Measurements from ENCODE around the gene ZMIZ1.
A peak's percentile ranks its signal among the peaks of the same experiment; 100 is the strongest.

Gene ZMIZ1

DNA sequence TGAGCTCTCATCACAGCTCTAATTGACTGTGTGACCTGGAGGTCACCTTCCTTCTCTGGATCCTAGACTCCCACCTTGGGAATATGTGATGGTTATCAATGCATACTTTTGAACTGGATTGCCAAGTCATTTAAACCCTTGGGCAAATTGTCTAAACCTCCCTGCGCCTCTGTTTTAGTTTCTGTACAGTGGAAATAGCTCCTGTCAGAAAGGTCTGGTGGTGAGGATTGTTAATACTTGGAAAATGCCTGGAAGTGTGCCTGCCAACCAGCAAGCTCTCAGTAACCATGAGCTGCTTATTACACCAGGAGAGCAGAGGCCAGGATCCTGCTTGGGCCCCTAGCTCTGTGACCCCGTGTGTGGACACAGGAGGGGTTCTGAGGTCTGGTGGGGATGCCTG, 169.8 kb downstream of the ZMIZ1 start:
- DNase-seq = no peak

- no peak for DNase-seq
Observed at GRCh38 chr10:79239275-79239779, 170.6 kb downstream of the ZMIZ1 start.

- DNase-seq = no peak
Observed at GRCh38 chr10:79239924-79240581, 171.3 kb downstream of the ZMIZ1 start.

DNA sequence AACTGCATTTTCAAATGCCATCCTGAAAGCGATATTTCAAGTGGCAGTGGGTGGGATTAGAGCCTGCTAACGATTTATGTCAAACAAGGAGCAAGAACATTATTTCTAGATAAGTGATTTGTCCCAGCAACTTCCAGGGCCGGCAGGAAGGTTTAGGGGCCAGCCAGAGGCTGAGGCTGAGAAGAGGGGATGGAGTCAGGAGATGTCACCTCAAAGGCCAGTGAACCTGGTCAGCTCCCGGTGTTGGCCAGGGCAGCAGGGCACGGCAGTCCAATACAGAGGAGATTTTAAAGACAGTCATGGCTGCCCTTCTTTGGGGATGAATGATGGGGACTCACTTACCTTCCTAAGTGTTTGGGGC, 172.8 kb downstream of the ZMIZ1 start:
- DNase-seq = no peak

GRCh38 chr10:79241990-79242619, 173.3 kb downstream of the ZMIZ1 start:
- DNase-seq = peak; percentile 81

DNA sequence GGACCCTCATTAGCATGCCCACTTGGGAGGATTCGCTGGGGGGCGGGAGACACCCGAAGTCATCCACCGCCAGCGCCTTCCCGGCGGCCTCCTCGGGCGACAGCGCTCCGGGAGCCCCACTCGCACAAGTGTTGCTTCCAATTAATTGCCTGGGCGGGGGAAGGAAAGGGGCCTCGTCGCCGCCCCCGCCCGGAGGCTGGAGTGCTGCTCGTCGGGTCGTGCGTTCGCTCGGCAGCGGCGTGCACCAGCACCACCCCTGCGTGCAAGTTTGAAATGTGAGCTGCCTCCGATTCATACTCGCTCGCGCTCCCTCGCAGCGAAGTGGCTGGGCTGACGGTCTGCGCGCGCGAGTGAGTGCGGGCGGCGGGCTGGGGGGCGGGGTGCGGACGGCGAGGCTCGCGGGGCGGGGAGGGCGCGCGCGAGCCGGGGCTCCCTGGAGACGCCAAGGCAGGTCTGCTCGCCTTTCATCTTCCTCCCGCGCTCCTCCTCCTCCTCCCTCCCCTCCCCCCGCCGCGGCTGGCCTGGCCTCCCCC, 173.9 kb downstream of the ZMIZ1 start:
- peak; percentile 88 for DNase-seq

- peak; percentile 66 for DNase-seq
Observed at GRCh38 chr10:79243181-79244067, 174.7 kb downstream of the ZMIZ1 start.

DNA sequence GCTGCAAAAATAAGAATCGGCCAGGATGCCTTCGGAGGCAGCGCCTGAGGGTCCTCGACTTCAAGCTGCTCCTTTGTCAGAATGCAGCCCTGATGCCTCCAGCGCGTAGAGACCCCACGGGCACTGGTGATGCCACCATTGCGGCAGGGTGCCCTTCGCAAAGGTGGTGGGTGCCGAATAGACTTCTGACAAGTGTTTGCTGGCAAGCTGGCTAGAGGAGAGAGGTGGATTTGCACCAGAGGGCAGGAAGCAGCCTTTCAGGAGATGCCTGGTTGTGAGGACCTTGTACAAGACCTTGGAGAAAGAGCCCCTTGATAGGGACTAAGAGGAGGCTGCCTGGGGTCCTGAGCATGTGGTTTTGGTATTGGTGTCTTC, 175.3 kb downstream of the ZMIZ1 start:
- DNase-seq = no peak

DNA sequence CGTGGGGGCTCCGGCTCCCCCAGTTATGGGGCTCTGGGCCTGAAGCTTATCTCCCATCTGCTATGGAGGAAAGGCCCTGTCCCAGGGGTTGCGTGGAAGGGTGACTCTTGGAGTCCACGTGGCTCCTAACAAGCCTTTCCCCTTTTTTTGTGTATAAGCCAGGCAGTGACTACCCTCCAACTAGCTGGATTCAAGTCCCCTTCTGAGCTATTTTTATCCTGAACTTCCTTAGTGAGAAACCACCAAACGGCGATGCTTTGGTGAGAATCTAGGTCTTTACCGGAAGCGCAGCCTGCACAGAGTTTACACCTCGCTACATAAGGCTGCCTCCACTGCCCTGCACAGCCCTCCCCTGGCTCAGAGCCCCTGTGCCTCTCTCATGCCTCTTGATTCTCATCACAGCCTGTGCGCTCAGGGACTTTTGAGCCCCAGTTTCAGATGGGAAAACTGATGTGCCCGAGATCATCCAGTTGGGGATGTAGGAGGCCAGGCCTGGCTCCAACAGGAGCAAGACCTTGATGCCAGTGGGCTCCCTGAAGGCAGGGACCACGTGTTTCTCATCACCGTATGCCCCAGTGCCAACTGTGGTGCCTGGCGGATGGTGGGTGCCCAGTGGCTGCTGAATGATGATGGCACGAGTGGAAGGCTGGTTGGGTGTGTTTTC, 176.2 kb downstream of the ZMIZ1 start:
- DNase-seq = no peak

DNA sequence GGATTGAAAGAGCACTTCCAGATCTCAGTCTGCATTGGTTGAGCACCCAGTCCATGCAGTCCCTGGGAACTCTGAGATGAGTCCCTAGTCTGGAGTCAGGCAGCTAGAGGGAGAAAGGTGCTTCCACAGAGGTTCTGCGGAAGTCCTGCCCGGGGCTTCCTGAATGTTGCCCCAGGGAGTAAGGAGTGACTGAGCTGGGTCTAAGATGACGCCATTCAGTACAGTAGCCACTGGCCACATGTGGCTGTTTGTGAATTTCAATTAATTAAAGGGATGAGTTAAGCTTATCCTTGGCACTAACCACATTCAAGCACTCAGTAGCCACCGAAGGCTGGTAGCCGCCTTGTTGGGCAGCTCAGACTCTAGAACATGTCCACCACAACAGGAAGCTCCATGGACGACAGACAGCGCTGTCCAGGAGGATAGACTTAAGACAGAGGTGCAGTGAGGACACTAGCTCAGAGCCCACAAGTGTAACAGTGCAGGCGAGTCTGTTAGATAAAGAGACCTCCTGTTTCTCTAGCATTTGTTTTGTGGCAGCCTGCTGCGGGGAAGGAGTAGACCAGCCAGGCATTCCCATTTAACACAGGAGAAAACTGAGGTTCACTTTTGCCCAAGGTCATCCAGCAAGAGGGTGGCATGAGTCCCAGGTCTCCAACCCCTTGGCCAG, 176.9 kb downstream of the ZMIZ1 start:
- no peak for DNase-seq

DNA sequence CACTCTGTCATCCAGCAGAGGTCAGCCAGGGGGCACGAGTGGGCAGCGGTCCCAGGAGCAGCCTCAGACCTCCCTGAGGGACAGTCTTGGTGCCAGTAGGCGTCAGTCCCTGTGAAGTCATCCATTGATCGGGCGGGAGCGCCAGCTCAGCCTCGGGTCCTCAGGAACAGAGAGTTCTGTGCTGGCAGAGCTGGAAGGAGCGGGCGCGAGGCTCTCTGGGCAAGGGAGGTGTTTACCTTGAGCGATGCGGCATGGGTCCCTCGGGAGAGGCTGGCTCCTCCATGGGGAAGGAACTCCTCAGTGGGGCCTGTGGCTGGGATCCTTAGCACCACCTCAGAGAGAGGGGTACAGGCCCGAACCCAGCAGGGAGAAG, 177.4 kb downstream of the ZMIZ1 start:
- no peak for DNase-seq

DNA sequence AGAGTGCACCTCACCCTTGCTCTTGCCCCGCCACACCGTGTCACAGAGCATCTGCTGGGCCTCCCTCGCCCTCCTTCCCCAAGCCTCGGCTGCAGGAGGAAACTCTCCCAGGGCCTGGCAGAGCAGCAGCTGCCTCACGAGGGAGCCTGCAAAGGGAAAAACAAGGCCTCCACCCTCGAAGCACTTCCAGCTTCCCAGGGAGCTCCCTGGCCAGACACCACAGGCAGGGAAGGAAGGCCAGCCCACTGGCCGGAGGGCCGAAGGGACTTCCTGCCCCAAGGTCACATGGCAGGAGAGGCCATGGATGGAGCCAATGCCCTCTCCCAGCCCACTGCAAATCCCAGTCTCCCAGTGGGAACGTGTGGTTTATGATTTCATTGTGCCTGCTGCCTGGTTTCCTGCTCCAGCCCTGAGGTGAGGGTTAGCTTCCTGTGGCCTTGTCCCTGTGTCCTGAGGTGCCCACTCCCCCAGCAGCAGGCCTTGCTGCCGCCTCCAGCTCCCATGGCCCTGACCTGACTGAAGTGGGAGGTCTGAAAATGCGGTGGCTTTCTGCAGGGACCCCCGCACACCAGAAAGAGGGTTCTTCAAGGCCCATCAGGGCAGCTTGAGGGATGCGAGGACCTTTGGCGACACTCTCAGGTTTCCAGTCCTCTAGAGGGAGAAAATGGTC, 178.0 kb downstream of the ZMIZ1 start:
- peak; percentile 66 for DNase-seq

DNA sequence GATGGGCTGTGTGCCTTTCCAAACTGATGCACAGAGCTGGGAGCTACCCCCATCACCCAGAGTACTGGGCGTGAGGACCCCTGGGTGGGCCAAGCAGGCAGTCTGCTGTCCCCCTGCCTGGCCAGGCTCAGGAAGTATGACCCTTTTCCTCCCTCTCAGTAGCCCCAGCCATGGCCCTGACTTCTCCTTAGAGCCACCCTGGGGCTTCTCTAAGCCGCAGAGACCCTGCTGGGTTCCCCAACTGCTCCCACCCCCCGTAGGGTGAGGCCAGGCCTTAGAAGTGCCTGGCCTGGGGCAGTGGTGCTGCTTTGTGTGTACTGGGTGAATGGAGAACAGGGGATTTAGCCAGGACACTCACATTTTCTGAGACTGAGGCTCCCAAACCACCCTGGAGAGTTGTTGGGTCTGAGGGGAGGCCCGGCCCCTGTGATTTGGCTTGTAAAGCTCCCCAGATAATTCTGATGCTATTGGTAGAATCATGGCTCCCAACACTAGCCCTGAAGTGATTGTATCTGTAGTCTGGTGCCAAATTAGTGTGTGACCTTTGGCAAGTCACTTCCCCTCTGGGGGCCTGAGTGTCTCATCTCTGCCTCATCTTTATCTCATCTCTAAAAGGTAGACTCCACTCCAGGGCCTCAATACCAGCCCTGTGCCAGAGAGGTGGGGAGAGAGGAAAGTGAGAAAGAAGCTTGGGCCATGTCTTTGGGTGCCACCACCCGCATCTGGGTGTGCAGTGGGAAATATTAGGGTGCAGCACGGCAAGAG, 178.8 kb downstream of the ZMIZ1 start:
- DNase-seq = no peak

DNA sequence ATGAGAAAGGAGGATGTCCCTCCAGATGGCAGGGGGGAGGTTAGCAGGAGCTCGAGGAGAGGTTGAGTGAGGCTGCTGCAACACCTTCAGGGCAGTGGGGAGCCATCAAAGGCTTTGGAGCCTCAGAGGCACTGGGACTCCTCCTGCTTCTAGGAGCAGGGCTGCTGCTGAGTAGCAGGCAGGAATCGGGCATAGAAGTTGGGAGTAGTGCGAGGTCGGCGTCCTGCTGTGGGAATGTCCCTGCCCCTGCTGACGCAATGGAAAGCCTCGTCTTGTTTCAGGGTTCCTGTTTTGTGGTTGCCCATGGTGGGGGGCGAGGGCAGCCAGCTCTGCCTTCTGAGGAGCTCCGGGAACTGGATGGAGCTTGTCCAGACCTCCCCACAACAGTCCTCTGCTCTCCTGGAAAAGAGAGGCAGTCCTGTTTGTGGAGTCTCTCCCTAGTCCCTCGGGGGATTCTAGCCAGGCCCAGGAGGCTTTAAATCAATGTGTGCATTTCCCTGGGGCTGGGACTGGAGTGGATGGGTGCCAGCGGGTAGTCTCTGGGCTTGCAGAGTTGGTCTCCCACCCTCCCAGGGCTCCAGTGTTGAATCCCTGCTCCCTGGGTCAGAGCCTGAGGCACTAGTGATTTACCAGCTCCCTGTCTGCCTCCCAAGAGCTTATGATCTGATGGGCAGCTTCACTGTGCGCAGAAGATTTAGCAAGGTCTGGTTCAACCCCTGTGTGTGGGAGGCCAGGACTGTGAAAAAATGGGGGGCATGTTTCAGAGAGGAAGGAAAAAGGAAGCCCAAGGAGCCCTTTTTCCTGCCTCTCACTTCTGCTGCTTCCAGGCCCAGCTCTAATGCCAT, 179.8 kb downstream of the ZMIZ1 start:
- DNase-seq = peak; percentile 85

GRCh38 chr10:79249186-79250121, 180.7 kb downstream of the ZMIZ1 start:
- no peak for DNase-seq

GRCh38 chr10:79250259-79250658, 181.5 kb downstream of the ZMIZ1 start:
- DNase-seq = no peak

DNA sequence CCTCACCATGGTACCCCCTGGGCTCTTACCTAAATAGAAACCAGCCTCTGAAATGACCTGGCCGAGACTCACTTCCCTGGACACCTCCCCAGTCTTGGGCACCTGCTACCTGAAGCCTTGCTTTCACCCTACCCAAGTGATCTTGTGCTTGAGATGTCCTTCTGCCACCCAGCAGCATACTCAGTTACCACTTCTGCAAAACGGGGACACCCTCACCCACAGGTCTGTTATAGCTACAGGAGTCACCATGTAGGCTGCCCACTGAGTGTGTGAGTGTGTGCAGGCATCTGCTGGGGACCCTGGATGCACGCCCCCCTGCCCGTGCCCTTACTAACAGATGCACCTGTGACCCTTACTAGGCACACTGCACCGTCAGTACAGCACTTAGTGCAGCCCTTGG, 183.7 kb downstream of the ZMIZ1 start:
- no peak for DNase-seq

GRCh38 chr10:79252971-79253370, 184.2 kb downstream of the ZMIZ1 start:
- DNase-seq = no peak

- DNase-seq = no peak
Observed at GRCh38 chr10:79253704-79254103, 184.9 kb downstream of the ZMIZ1 start.
